Measurements from ENCODE around the gene ACSM4. TPM values are rescaled to one million over a fixed set of nuclear protein-coding genes. Genes with fewer than 3 reads are reported as not detected.

ACSM4 gene
- polyA plus RNA-seq, 1 of the 3 experiments (the other 2 are of a cell fraction) = not detected

GRCh38 chr12:7297865-7298264 is 6.0 kb upstream of the ACSM4 start:
- H3K4me1 ChIP-seq (ENCODE audit: control insufficient read depth in 1 of 2, insufficient read depth in 2 of 2, low read depth in 1 of 2, low read length in 1 of 2) = no peaks in the 10 kb centered on the region
- peaks cover 9% of the 10 kb centered on the region; the same call in 1 of the 2 replicates for H3K27me3 ChIP-seq (ENCODE audit: insufficient read depth)
- WGBS (ENCODE audit: low lambda C conversion rate) = 16% methylated on average over 2 of the region's 2 CpGs
- no peaks in the 10 kb centered on the region for H3K9me2 ChIP-seq
- no peak for TF ChIP-seq ELF1 (IDR thresholded peaks at IDR 0.05)
- TF ChIP-seq, protein P1, sequence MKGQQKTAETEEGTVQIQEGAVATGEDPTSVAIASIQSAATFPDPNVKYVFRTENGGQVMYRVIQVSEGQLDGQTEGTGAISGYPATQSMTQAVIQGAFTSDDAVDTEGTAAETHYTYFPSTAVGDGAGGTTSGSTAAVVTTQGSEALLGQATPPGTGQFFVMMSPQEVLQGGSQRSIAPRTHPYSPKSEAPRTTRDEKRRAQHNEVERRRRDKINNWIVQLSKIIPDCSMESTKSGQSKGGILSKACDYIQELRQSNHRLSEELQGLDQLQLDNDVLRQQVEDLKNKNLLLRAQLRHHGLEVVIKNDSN (IDR thresholded peaks at IDR 0.05; ENCODE audit: borderline replicate concordance, low read depth) = no peak
- no peak for TF ChIP-seq TAF1 (IDR thresholded peaks at IDR 0.05; ENCODE audit: borderline replicate concordance, low read depth, low read length)
- no peak for TF ChIP-seq NFIC (IDR thresholded peaks at IDR 0.05; ENCODE audit: borderline replicate concordance)
- TF ChIP-seq, protein P2, sequence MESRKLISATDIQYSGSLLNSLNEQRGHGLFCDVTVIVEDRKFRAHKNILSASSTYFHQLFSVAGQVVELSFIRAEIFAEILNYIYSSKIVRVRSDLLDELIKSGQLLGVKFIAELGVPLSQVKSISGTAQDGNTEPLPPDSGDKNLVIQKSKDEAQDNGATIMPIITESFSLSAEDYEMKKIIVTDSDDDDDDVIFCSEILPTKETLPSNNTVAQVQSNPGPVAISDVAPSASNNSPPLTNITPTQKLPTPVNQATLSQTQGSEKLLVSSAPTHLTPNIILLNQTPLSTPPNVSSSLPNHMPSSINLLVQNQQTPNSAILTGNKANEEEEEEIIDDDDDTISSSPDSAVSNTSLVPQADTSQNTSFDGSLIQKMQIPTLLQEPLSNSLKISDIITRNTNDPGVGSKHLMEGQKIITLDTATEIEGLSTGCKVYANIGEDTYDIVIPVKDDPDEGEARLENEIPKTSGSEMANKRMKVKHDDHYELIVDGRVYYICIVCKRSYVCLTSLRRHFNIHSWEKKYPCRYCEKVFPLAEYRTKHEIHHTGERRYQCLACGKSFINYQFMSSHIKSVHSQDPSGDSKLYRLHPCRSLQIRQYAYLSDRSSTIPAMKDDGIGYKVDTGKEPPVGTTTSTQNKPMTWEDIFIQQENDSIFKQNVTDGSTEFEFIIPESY (IDR thresholded peaks at IDR 0.05; ENCODE audit: borderline replicate concordance, low read depth) = no peak
- TF ChIP-seq EP300 (IDR thresholded peaks at IDR 0.05; ENCODE audit: borderline replicate concordance in 1 of 2, low read depth in 1 of 2, low read length in 1 of 2) = no peak
- TF ChIP-seq TCF12 (IDR thresholded peaks at IDR 0.05) = no peak
- no peak for TF ChIP-seq TEAD4 (IDR thresholded peaks at IDR 0.05; ENCODE audit: borderline replicate concordance, insufficient read depth)
- TF ChIP-seq FOSL2 (IDR thresholded peaks at IDR 0.05; ENCODE audit: borderline replicate concordance, low read depth) = no peak
- TF ChIP-seq GABPA (IDR thresholded peaks at IDR 0.05; ENCODE audit: low read depth) = no peak
- TF ChIP-seq YY1 (IDR thresholded peaks at IDR 0.05; ENCODE audit: low read depth) = no peak
- TF ChIP-seq, protein P3, sequence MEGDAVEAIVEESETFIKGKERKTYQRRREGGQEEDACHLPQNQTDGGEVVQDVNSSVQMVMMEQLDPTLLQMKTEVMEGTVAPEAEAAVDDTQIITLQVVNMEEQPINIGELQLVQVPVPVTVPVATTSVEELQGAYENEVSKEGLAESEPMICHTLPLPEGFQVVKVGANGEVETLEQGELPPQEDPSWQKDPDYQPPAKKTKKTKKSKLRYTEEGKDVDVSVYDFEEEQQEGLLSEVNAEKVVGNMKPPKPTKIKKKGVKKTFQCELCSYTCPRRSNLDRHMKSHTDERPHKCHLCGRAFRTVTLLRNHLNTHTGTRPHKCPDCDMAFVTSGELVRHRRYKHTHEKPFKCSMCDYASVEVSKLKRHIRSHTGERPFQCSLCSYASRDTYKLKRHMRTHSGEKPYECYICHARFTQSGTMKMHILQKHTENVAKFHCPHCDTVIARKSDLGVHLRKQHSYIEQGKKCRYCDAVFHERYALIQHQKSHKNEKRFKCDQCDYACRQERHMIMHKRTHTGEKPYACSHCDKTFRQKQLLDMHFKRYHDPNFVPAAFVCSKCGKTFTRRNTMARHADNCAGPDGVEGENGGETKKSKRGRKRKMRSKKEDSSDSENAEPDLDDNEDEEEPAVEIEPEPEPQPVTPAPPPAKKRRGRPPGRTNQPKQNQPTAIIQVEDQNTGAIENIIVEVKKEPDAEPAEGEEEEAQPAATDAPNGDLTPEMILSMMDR (IDR thresholded peaks at IDR 0.05) = no peak
- TF ChIP-seq, protein P4, sequence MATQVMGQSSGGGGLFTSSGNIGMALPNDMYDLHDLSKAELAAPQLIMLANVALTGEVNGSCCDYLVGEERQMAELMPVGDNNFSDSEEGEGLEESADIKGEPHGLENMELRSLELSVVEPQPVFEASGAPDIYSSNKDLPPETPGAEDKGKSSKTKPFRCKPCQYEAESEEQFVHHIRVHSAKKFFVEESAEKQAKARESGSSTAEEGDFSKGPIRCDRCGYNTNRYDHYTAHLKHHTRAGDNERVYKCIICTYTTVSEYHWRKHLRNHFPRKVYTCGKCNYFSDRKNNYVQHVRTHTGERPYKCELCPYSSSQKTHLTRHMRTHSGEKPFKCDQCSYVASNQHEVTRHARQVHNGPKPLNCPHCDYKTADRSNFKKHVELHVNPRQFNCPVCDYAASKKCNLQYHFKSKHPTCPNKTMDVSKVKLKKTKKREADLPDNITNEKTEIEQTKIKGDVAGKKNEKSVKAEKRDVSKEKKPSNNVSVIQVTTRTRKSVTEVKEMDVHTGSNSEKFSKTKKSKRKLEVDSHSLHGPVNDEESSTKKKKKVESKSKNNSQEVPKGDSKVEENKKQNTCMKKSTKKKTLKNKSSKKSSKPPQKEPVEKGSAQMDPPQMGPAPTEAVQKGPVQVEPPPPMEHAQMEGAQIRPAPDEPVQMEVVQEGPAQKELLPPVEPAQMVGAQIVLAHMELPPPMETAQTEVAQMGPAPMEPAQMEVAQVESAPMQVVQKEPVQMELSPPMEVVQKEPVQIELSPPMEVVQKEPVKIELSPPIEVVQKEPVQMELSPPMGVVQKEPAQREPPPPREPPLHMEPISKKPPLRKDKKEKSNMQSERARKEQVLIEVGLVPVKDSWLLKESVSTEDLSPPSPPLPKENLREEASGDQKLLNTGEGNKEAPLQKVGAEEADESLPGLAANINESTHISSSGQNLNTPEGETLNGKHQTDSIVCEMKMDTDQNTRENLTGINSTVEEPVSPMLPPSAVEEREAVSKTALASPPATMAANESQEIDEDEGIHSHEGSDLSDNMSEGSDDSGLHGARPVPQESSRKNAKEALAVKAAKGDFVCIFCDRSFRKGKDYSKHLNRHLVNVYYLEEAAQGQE (IDR thresholded peaks at IDR 0.05; ENCODE audit: low read depth, low read length) = no peak
- H2AFZ ChIP-seq (ENCODE audit: low read depth) = no peak overlapping the region
- ChIA-PET CTCF (no interaction called here), POLR2A (no interaction called here)
- no peaks in the 10 kb centered on the region for H4K20me1 ChIP-seq (ENCODE audit: insufficient read depth)
- H3F3A ChIP-seq (replicated peaks; ENCODE audit: insufficient read depth) = no peaks in the 10 kb centered on the region
- DNase-seq = no peak
- no peaks in the 10 kb centered on the region for H3K36me3 ChIP-seq (replicated peaks in 1 of 2; ENCODE audit: control insufficient read depth in 1 of 2, insufficient read depth in 2 of 2, low read length in 1 of 2)
- H3K9me3 ChIP-seq = no peaks in the 10 kb centered on the region
- H3K79me2 ChIP-seq (ENCODE audit: insufficient read depth) = no peaks in the 10 kb centered on the region
- H3K4me3 ChIP-seq (ENCODE audit: low read depth in 2 of 2, low read length in 1 of 2) = no peak overlapping the region
- H3K4me2 ChIP-seq = no peak overlapping the region
- H3K27ac ChIP-seq (ENCODE audit: low read depth in 2 of 2, low read length in 1 of 2) = no peak overlapping the region
- H3K9ac ChIP-seq = no peak overlapping the region

All from SK-N-SH (cell line).